Kidney epithelial cell (primary cell): Measurements from ENCODE around the gene EPB41. TPM values are rescaled to one million over a fixed set of nuclear protein-coding genes. Genes with fewer than 3 reads are reported as not detected.

Experiments
- DNase-seq: peaks from one replicate; pipeline ENCODE4 v3.0.0-alpha.2; 2010; ENCODE audit warnings: low read depth
- H3K27me3 ChIP-seq: 2 replicates; pipeline ENCODE4 v1.6.0; 2011; ENCODE audit warnings: low read length; ENCODE audit not compliant: control insufficient read depth, insufficient read depth
- H3K36me3 ChIP-seq: 2 replicates; pipeline ENCODE4 v1.5.1; 2011; ENCODE audit warnings: low read length; ENCODE audit not compliant: control insufficient read depth, insufficient read depth
- H3K4me3 ChIP-seq: 2 replicates; pipeline ENCODE4 v1.5.1; 2011; ENCODE audit warnings: low read depth, mild to moderate bottlenecking, control low read depth, low read length
- CTCF ChIP-seq: IDR thresholded peaks from 2 replicates; pipeline ENCODE4 v1.5.1; 2011; ENCODE audit warnings: mild to moderate bottlenecking, moderate library complexity, low read length, control low read depth, inconsistent platforms; ENCODE audit not compliant: insufficient read depth, poor library complexity, severe bottlenecking
- total RNA-seq: library from RNA; depleted of rRNA; stranded (reverse); fragments of >200 nt; gene quantifications from 2 replicates; pipeline ENCODE4 v1.2.3, GENCODE V29; 2015

Gene EPB41
- total RNA-seq, 1 donor from 2014 or later = 40.7 TPM

GRCh38 chr1:28913786-28914227 lies 562 bp upstream of the EPB41 start:
- H3K4me3 ChIP-seq = peak overlapping the region; percentile 1
- TF ChIP-seq CTCF = no peak
- H3K36me3 ChIP-seq = no peaks in the 10 kb centered on the region
- H3K27me3 ChIP-seq = no peaks in the 10 kb centered on the region
- DNase-seq = no peak

- peak overlapping the region; percentile 49 for H3K4me3 ChIP-seq
- no peak for TF ChIP-seq CTCF
- H3K27me3 ChIP-seq = no peaks in the 10 kb centered on the region
- no peaks in the 10 kb centered on the region for H3K36me3 ChIP-seq
- DNase-seq = no peak
These were observed 894 bp downstream of the EPB41 start for GRCh38 chr1:28915031-28915895.

- no peaks in the 10 kb centered on the region for H3K36me3 ChIP-seq
- DNase-seq = no peak
- no peak for TF ChIP-seq CTCF
- H3K27me3 ChIP-seq = no peaks in the 10 kb centered on the region
- H3K4me3 ChIP-seq = no peak overlapping the region
These were observed 3.4 kb downstream of the EPB41 start for GRCh38 chr1:28917757-28918118.

GRCh38 chr1:28921286-28921869 lies 7.0 kb downstream of the EPB41 start:
- TF ChIP-seq CTCF = no peak
- Histone ChIP-seq H3K27me3 (no peaks in the 10 kb centered on the region), H3K36me3 (no peaks in the 10 kb centered on the region), H3K4me3 (no peak overlapping the region)
- DNase-seq = no peak

- no peak for TF ChIP-seq CTCF
- Histone ChIP-seq H3K36me3 (no peaks in the 10 kb centered on the region), H3K27me3 (no peaks in the 10 kb centered on the region), H3K4me3 (no peak overlapping the region)
- no peak for DNase-seq
These were observed 11.1 kb downstream of the EPB41 start for GRCh38 chr1:28925350-28925891.
